A549 (cell line): ENCODE results near the gene MAP3K1.

Source experiments
- HDAC2 ChIP-seq: fragments of 200-600 bp; sonication (generic); IDR thresholded peaks from 2 replicates; pipeline ENCODE4 v1.6.1; 2016
- JUN ChIP-seq, 2 experiments: fragments of >200 bp; sonication (Bioruptor Twin); formaldehyde crosslinking; IDR thresholded peaks; 2 replicates in 1 of 2; 3 replicates in 1 of 2; pipeline ENCODE4 v1.6.1; 2016 to 2017
- JUNB ChIP-seq: fragments of >200 bp; sonication (Bioruptor Twin); formaldehyde crosslinking; IDR thresholded peaks from 2 replicates; pipeline ENCODE4 v1.6.1; 2016
- MAFK ChIP-seq: fragments of 450-650 bp; IDR thresholded peaks from 2 replicates; pipeline ENCODE4 v1.6.1; 2014; ENCODE audit not compliant: partially characterized antibody
- NR3C1 ChIP-seq: fragments of >200 bp; sonication (Bioruptor Twin); formaldehyde crosslinking; IDR thresholded peaks from 3 replicates; pipeline ENCODE4 v1.6.1; 2017
- PHF8 ChIP-seq: fragments of 200-600 bp; sonication (generic); IDR thresholded peaks from 2 replicates; pipeline ENCODE4 v1.6.1; 2016; ENCODE audit warnings: low read depth, mild to moderate bottlenecking, antibody characterized with exemption, moderate library complexity, borderline replicate concordance
- POLR2A ChIP-seq: IDR thresholded peaks from 2 replicates; pipeline ENCODE4 v1.6.1; 2012; ENCODE audit warnings: mild to moderate bottlenecking, low read length
- RCOR1 ChIP-seq: fragments of 150-350 bp; IDR thresholded peaks from 2 replicates; pipeline ENCODE4 v1.6.1; 2014; ENCODE audit warnings: antibody characterized with exemption, low read length, low read depth
- TF ChIP-seq, protein P1 (sequence below): fragments of >200 bp; sonication (Bioruptor Twin); formaldehyde crosslinking; IDR thresholded peaks from 3 replicates; pipeline ENCODE4 v1.5.1; 2016
- TF ChIP-seq, protein P2 (sequence below): IDR thresholded peaks from 2 replicates; pipeline ENCODE4 v1.6.1; 2012
- TF ChIP-seq, protein P3 (sequence below): fragments of 450-650 bp; IDR thresholded peaks from 2 replicates; pipeline ENCODE4 v1.6.1; 2014; ENCODE audit warnings: antibody characterized with exemption
- TF ChIP-seq, protein P4 (sequence below): fragments of 200-600 bp; sonication (generic); IDR thresholded peaks from 2 replicates; pipeline ENCODE4 v1.6.1; 2016; ENCODE audit warnings: antibody characterized with exemption, mild to moderate bottlenecking, moderate library complexity

DNA sequence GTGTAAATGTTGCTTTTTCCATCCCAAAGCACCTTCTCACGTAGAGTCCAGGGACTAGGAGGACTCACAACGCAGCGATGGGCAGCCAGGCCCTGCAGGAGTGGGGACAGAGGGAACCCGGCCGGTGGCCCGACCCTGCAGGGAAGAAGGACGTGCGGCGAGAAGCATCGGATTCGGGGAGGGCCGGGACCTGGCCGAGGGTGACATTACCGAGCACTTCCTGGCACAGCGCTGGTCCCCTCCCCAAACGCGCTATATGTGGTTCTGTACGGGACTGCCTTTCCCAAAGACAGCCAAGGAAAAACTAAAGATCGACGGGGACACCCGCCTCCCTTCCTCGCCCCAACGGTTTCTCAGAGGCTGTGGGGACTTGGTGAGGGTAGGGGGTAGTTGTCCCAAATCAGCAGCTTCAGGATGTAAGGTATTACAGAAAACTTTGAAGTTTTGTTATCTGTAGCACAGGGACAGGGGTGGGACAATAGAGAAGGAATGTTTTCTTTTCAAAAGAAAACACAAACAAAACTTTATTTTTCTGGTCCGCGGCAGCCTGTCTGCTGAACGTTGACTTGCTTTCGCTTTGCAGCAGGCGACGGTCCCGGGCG, 887 bp upstream of the MAP3K1 start:
- TF ChIP-seq, protein P1, sequence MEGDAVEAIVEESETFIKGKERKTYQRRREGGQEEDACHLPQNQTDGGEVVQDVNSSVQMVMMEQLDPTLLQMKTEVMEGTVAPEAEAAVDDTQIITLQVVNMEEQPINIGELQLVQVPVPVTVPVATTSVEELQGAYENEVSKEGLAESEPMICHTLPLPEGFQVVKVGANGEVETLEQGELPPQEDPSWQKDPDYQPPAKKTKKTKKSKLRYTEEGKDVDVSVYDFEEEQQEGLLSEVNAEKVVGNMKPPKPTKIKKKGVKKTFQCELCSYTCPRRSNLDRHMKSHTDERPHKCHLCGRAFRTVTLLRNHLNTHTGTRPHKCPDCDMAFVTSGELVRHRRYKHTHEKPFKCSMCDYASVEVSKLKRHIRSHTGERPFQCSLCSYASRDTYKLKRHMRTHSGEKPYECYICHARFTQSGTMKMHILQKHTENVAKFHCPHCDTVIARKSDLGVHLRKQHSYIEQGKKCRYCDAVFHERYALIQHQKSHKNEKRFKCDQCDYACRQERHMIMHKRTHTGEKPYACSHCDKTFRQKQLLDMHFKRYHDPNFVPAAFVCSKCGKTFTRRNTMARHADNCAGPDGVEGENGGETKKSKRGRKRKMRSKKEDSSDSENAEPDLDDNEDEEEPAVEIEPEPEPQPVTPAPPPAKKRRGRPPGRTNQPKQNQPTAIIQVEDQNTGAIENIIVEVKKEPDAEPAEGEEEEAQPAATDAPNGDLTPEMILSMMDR, result no peak
- no peak for TF ChIP-seq PHF8
- TF ChIP-seq, protein P2, sequence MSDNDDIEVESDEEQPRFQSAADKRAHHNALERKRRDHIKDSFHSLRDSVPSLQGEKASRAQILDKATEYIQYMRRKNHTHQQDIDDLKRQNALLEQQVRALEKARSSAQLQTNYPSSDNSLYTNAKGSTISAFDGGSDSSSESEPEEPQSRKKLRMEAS, result no peak
- TF ChIP-seq POLR2A, result no peak
- no peak for TF ChIP-seq JUNB
- TF ChIP-seq, protein P3, sequence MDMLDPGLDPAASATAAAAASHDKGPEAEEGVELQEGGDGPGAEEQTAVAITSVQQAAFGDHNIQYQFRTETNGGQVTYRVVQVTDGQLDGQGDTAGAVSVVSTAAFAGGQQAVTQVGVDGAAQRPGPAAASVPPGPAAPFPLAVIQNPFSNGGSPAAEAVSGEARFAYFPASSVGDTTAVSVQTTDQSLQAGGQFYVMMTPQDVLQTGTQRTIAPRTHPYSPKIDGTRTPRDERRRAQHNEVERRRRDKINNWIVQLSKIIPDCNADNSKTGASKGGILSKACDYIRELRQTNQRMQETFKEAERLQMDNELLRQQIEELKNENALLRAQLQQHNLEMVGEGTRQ, result no peak
- TF ChIP-seq HDAC2, result no peak
- TF ChIP-seq, protein P4, sequence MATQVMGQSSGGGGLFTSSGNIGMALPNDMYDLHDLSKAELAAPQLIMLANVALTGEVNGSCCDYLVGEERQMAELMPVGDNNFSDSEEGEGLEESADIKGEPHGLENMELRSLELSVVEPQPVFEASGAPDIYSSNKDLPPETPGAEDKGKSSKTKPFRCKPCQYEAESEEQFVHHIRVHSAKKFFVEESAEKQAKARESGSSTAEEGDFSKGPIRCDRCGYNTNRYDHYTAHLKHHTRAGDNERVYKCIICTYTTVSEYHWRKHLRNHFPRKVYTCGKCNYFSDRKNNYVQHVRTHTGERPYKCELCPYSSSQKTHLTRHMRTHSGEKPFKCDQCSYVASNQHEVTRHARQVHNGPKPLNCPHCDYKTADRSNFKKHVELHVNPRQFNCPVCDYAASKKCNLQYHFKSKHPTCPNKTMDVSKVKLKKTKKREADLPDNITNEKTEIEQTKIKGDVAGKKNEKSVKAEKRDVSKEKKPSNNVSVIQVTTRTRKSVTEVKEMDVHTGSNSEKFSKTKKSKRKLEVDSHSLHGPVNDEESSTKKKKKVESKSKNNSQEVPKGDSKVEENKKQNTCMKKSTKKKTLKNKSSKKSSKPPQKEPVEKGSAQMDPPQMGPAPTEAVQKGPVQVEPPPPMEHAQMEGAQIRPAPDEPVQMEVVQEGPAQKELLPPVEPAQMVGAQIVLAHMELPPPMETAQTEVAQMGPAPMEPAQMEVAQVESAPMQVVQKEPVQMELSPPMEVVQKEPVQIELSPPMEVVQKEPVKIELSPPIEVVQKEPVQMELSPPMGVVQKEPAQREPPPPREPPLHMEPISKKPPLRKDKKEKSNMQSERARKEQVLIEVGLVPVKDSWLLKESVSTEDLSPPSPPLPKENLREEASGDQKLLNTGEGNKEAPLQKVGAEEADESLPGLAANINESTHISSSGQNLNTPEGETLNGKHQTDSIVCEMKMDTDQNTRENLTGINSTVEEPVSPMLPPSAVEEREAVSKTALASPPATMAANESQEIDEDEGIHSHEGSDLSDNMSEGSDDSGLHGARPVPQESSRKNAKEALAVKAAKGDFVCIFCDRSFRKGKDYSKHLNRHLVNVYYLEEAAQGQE, result no peak
- no peak for TF ChIP-seq RCOR1
- no peak for TF ChIP-seq MAFK
- TF ChIP-seq NR3C1, result no peak
- TF ChIP-seq JUN (IDR thresholded peaks at IDR 0.05), result no peak
